Neural cell (in vitro differentiated cells): ENCODE data around the gene FRMD4A. TPM values are rescaled to one million over a fixed set of nuclear protein-coding genes. Genes with fewer than 3 reads are reported as not detected.

Experiments used
- H2AFZ ChIP-seq: fragments of 200-600, 300-800 bp; sonication (generic), shearing (Covaris generic); 2 replicates; pipeline ENCODE4 v1.6.0; 2014; ENCODE audit warnings: low read depth, mild to moderate bottlenecking, antibody characterized with exemption, low read length, moderate library complexity
- H3F3A ChIP-seq: fragments of 200-600 bp; shearing (Covaris generic); 2 replicates; pipeline ENCODE4 v1.6.1; 2016; ENCODE audit warnings: mild to moderate bottlenecking, moderate library complexity, mixed read lengths, antibody characterized with exemption, low read length; ENCODE audit not compliant: insufficient read depth, poor library complexity, severe bottlenecking
- H3K27ac ChIP-seq: fragments of 200-600, 300-800 bp; sonication (generic), shearing (Covaris generic); 2 replicates; pipeline ENCODE4 v1.5.1; 2014; ENCODE audit warnings: mild to moderate bottlenecking, low read length, moderate library complexity
- H3K27me3 ChIP-seq: fragments of 300-800, 200-600 bp; sonication (generic), shearing (Covaris generic); 2 replicates; pipeline ENCODE4 v1.6.0; 2014; ENCODE audit warnings: mild to moderate bottlenecking, low read depth, low read length, moderate library complexity; ENCODE audit not compliant: insufficient read depth
- H3K36me3 ChIP-seq: fragments of 300-800, 200-600 bp; sonication (generic), shearing (Covaris generic); 2 replicates; pipeline ENCODE4 v1.5.1; 2014; ENCODE audit warnings: mild to moderate bottlenecking, antibody characterized with exemption, low read length, moderate library complexity; ENCODE audit not compliant: insufficient read depth
- H3K4me2 ChIP-seq: fragments of 300-800, 200-600 bp; sonication (generic), shearing (Covaris generic); 2 replicates; pipeline ENCODE4 v1.6.0; 2014; ENCODE audit warnings: mild to moderate bottlenecking, low read length
- H3K4me3 ChIP-seq: fragments of 300-800, 200-600 bp; sonication (generic), shearing (Covaris generic); 2 replicates; pipeline ENCODE4 v1.5.1; 2014; ENCODE audit warnings: mild to moderate bottlenecking, low read length, moderate library complexity
- H3K79me2 ChIP-seq: fragments of 200-600 bp; shearing (Covaris generic); replicated peaks from 2 replicates; pipeline ENCODE4 v1.6.0; 2014; ENCODE audit warnings: mild to moderate bottlenecking, low read length, moderate library complexity; ENCODE audit not compliant: insufficient read depth
- H3K9ac ChIP-seq: fragments of 300-800, 200-600 bp; sonication (generic), shearing (Covaris generic); 2 replicates; pipeline ENCODE4 v1.6.1; 2016; ENCODE audit warnings: mild to moderate bottlenecking, low read length, mixed read lengths
- H3K9me2 ChIP-seq: fragments of 200-600 bp; shearing (Covaris generic); 2 replicates; pipeline ENCODE4 v1.6.1; 2016; ENCODE audit warnings: mild to moderate bottlenecking, low read length, mixed read lengths; ENCODE audit not compliant: insufficient read depth
- H3K9me3 ChIP-seq: fragments of 200-600, 300-800 bp; sonication (generic), shearing (Covaris generic); 2 replicates; pipeline ENCODE4 v1.6.1; 2016; ENCODE audit warnings: mild to moderate bottlenecking, mixed run types, low read length, moderate library complexity, mixed read lengths
- H4K20me1 ChIP-seq: fragments of 200-600 bp; shearing (Covaris generic); 2 replicates; pipeline ENCODE4 v1.6.1; 2016; ENCODE audit warnings: mild to moderate bottlenecking, mixed run types; ENCODE audit not compliant: insufficient read depth
- CTCF ChIP-seq: fragments of 450-650 bp; IDR thresholded peaks from 2 replicates; pipeline ENCODE4 v1.5.1; 2014; ENCODE audit warnings: antibody characterized with exemption, mild to moderate bottlenecking, moderate library complexity; ENCODE audit not compliant: poor library complexity, severe bottlenecking
- EP300 ChIP-seq: fragments of 450-650 bp; conservative IDR thresholded peaks from 2 replicates; pipeline ENCODE4 v1.6.1; 2014; ENCODE audit warnings: antibody characterized with exemption, mild to moderate bottlenecking, moderate library complexity; ENCODE audit not compliant: poor library complexity, severe bottlenecking
- EZH2 ChIP-seq: fragments of 200-600, 300-800 bp; shearing (Covaris generic), sonication (generic); IDR thresholded peaks from 2 replicates; pipeline ENCODE4 v1.6.1; 2014; ENCODE audit warnings: antibody characterized with exemption, low read length, borderline replicate concordance, mild to moderate bottlenecking; ENCODE audit not compliant: insufficient read depth, poor library complexity, severe bottlenecking
- MXI1 ChIP-seq: fragments of 450-650 bp; conservative IDR thresholded peaks from 2 replicates; pipeline ENCODE4 v1.6.1; 2014; ENCODE audit warnings: antibody characterized with exemption, mild to moderate bottlenecking; ENCODE audit not compliant: poor library complexity, severe bottlenecking
- POLR2AphosphoS5 ChIP-seq: IDR thresholded peaks from 2 replicates; pipeline ENCODE4 v1.6.1; 2012
- RAD21 ChIP-seq: fragments of 450-650 bp; conservative IDR thresholded peaks from 2 replicates; pipeline ENCODE4 v1.6.1; 2014; ENCODE audit warnings: antibody characterized with exemption, mild to moderate bottlenecking, moderate library complexity
- REST ChIP-seq: IDR thresholded peaks from 2 replicates; pipeline ENCODE4 v1.6.1; 2012; ENCODE audit warnings: borderline replicate concordance
- SMC3 ChIP-seq: fragments of 450-650 bp; conservative IDR thresholded peaks from 2 replicates; pipeline ENCODE4 v1.6.1; 2014; ENCODE audit warnings: antibody characterized with exemption, mild to moderate bottlenecking, moderate library complexity; ENCODE audit not compliant: poor library complexity
- TAF1 ChIP-seq: IDR thresholded peaks from 2 replicates; pipeline ENCODE4 v1.6.1; 2012; ENCODE audit warnings: low read depth
- polyA plus RNA-seq: library from polyadenylated mRNA; depleted of rRNA; stranded (reverse); fragments of >200 nt; gene quantifications from 2 replicates; pipeline ENCODE4 v1.2.3, GENCODE V29; 2014

FRMD4A gene
- polyA plus RNA-seq, 1 donor from 2014 or later, result 36.5 TPM

GRCh38 chr10:14124941-14125340, 205.8 kb downstream of the FRMD4A start:
- no peaks in the 10 kb centered on the region for H3F3A ChIP-seq
- H3K27me3 ChIP-seq, result no peaks in the 10 kb centered on the region
- H4K20me1 ChIP-seq, result no peaks in the 10 kb centered on the region
- no peak overlapping the region for H3K27ac ChIP-seq
- no peak overlapping the region for H3K4me2 ChIP-seq
- no peaks in the 10 kb centered on the region for H3K79me2 ChIP-seq
- no peaks in the 10 kb centered on the region for H3K9me3 ChIP-seq
- no peak overlapping the region for H2AFZ ChIP-seq
- no peak overlapping the region for H3K4me3 ChIP-seq
- no peaks in the 10 kb centered on the region for H3K36me3 ChIP-seq
- no peaks in the 10 kb centered on the region for H3K9me2 ChIP-seq
- no peak overlapping the region for H3K9ac ChIP-seq
- TF ChIP-seq TAF1, result no peak
- TF ChIP-seq SMC3, result no peak
- no peak for TF ChIP-seq REST
- no peak for TF ChIP-seq EZH2
- no peak for TF ChIP-seq MXI1
- no peak for TF ChIP-seq RAD21
- TF ChIP-seq POLR2AphosphoS5, result no peak
- TF ChIP-seq EP300, result no peak
- no peak for TF ChIP-seq CTCF

DNA sequence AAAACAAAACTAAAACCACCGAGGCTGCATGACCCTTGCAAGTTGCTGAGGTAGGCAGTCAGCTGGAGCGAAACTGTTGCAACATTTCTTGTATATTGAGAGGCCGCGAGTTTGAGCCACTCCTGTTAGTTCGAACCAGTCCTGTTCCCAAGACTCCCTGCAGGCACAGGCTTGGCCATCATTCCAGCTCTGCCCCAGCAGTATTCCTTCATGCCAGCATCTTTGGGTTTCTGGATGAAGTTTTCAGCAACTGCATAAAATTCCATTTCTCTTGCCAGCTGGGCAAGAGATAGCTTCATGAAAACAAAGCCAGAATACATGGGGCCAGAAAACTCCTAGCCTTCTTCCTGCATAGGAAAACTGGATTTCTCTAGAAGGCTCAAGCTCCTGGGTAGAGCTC, 207.6 kb downstream of the FRMD4A start:
- Histone ChIP-seq H3K4me3 (no peak overlapping the region), H3K4me2 (no peak overlapping the region), H3K9me3 (no peaks in the 10 kb centered on the region), H4K20me1 (no peaks in the 10 kb centered on the region), H3K36me3 (no peaks in the 10 kb centered on the region), H3K9ac (no peak overlapping the region), H3F3A (no peaks in the 10 kb centered on the region), H3K9me2 (no peaks in the 10 kb centered on the region), H3K79me2 (no peaks in the 10 kb centered on the region), H2AFZ (no peak overlapping the region), H3K27ac (no peak overlapping the region), H3K27me3 (no peaks in the 10 kb centered on the region)
- TF ChIP-seq TAF1 (no peak), EP300 (no peak), POLR2AphosphoS5 (no peak), REST (no peak), CTCF (no peak), EZH2 (no peak), SMC3 (no peak), RAD21 (no peak), MXI1 (no peak)
